HepG2 (cell line): ENCODE results near the gene IDH3A. TPM values are rescaled to one million over a fixed set of nuclear protein-coding genes. Genes with fewer than 3 reads are reported as not detected.

Experiments used
- CHCHD3 ChIP-seq: sonication (generic); formaldehyde crosslinking; IDR thresholded peaks from 2 replicates; pipeline ENCODE4 v1.8.0; 2022; ENCODE audit warnings: mild to moderate bottlenecking, missing genetic modification reagents, moderate library complexity
- GABPB1 ChIP-seq: IDR thresholded peaks from 2 replicates; pipeline ENCODE4 v1.6.1; 2016; ENCODE audit warnings: mild to moderate bottlenecking, missing genetic modification reagents, moderate library complexity, missing compliant biosample characterization
- IRX3 ChIP-seq: sonication (generic); formaldehyde crosslinking; IDR thresholded peaks from 2 replicates; pipeline ENCODE4 v1.8.1; 2023; ENCODE audit warnings: mild to moderate bottlenecking, low read depth, missing genetic modification reagents, borderline replicate concordance
- KLF12 ChIP-seq: sonication (generic); formaldehyde crosslinking; IDR thresholded peaks from 2 replicates; pipeline ENCODE4 v1.4.0; 2020; ENCODE audit warnings: missing genetic modification reagents, borderline replicate concordance
- MEIS1 ChIP-seq: sonication (generic); formaldehyde crosslinking; IDR thresholded peaks from 2 replicates; pipeline ENCODE4 v1.9.0; 2021; ENCODE audit warnings: mild to moderate bottlenecking, missing genetic modification reagents, moderate library complexity, borderline replicate concordance
- MLXIP ChIP-seq: sonication (generic); formaldehyde crosslinking; IDR thresholded peaks from 2 replicates; pipeline ENCODE4 v1.9.0; 2021; ENCODE audit warnings: missing genetic modification reagents, borderline replicate concordance
- MYNN ChIP-seq: sonication (generic); formaldehyde crosslinking; IDR thresholded peaks from 2 replicates; pipeline ENCODE4 v1.4.0; 2020; ENCODE audit warnings: mild to moderate bottlenecking, low read depth, missing genetic modification reagents
- NCOR1 ChIP-seq: fragments of 200-600 bp; sonication (generic); IDR thresholded peaks from 2 replicates; pipeline ENCODE4 v1.7.0; 2017; ENCODE audit warnings: antibody characterized with exemption, low read length, borderline replicate concordance
- NFKBIZ ChIP-seq: IDR thresholded peaks from 2 replicates; pipeline ENCODE4 v1.6.1; 2018; ENCODE audit warnings: missing genetic modification reagents, missing compliant biosample characterization
- NONO ChIP-seq, 2 experiments: fragments of 450-650 bp in 1 of 2; sonication (generic) in 1 of 2; formaldehyde crosslinking in 1 of 2; IDR thresholded peaks in 1 of 2; conservative IDR thresholded peaks in 1 of 2; 2 replicates each; pipeline versions ENCODE4 v1.6.1 to v1.8.0; 2017 to 2022; ENCODE audit warnings: mild to moderate bottlenecking in 1 of 2, missing genetic modification reagents in 1 of 2, moderate library complexity in 1 of 2
- NR2C2 ChIP-seq: sonication (generic); formaldehyde crosslinking; IDR thresholded peaks from 2 replicates; pipeline ENCODE4 v1.4.0; 2020; ENCODE audit warnings: missing genetic modification reagents, mild to moderate bottlenecking, moderate library complexity, borderline replicate concordance
- PRDM10 ChIP-seq: sonication (generic); formaldehyde crosslinking; IDR thresholded peaks from 2 replicates; pipeline ENCODE4 v1.4.0; 2020; ENCODE audit warnings: low read depth, missing genetic modification reagents
- RARA ChIP-seq: IDR thresholded peaks from 2 replicates; pipeline ENCODE4 v1.6.1; 2016; ENCODE audit warnings: missing genetic modification reagents, missing compliant biosample characterization
- SALL1 ChIP-seq: sonication (generic); formaldehyde crosslinking; IDR thresholded peaks from 2 replicates; pipeline ENCODE4 v1.8.0; 2022; ENCODE audit warnings: mild to moderate bottlenecking, missing genetic modification reagents
- SMARCC2 ChIP-seq: fragments of 450-650 bp; IDR thresholded peaks from 2 replicates; pipeline ENCODE4 v1.6.1; 2017; ENCODE audit warnings: antibody characterized with exemption, mild to moderate bottlenecking
- SP1 ChIP-seq, 2 experiments: fragments of 450-650 bp in 1 of 2; sonication (generic) in 1 of 2; formaldehyde crosslinking in 1 of 2; IDR thresholded peaks; 2 replicates each; pipeline versions ENCODE4 v1.4.0 to v1.6.1; 2016 to 2020; ENCODE audit warnings: missing genetic modification reagents in 1 of 2
- STAT5B ChIP-seq: sonication (generic); formaldehyde crosslinking; IDR thresholded peaks from 2 replicates; pipeline ENCODE4 v1.4.0; 2020; ENCODE audit warnings: missing genetic modification reagents
- THRA ChIP-seq: sonication (generic); formaldehyde crosslinking; IDR thresholded peaks from 2 replicates; pipeline ENCODE4 v1.4.0; 2020; ENCODE audit warnings: missing genetic modification reagents, borderline replicate concordance
- ZFX ChIP-seq: sonication (generic); formaldehyde crosslinking; IDR thresholded peaks from 2 replicates; pipeline ENCODE4 v1.4.0; 2020; ENCODE audit warnings: mild to moderate bottlenecking, low read depth, missing genetic modification reagents, moderate library complexity
- ZNF501 ChIP-seq: sonication (generic); formaldehyde crosslinking; IDR thresholded peaks from 2 replicates; pipeline ENCODE4 v1.5.1; 2020; ENCODE audit warnings: mild to moderate bottlenecking, moderate library complexity, missing genetic modification reagents
- ZNF510 ChIP-seq: sonication (generic); formaldehyde crosslinking; IDR thresholded peaks from 2 replicates; pipeline ENCODE4 v1.4.0; 2020; ENCODE audit warnings: low read depth, mild to moderate bottlenecking, missing genetic modification reagents
- polyA plus RNA-seq, 8 experiments: library from polyadenylated mRNA; depleted of rRNA in 3 of 8; stranded (reverse) in 7 of 8; unstranded in 1 of 8; fragments of >200 nt; fragmentation: Illumina TruSeq in 4 of 8; extraction: Trizol in 4 of 8; gene quantifications; 2 replicates each; pipeline versions ENCODE4 v1.2.1 to v1.2.3, GENCODE V29; 2011 to 2016; ENCODE audit warnings: low read depth in 4 of 8, missing spikeins in 1 of 8, mixed read lengths in 1 of 8; ENCODE audit not compliant: insufficient read depth in 1 of 8
- total RNA-seq, 5 experiments: library from RNA; depleted of rRNA; stranded (reverse); fragments of >200 nt; fragmentation: Illumina TruSeq; extraction: Trizol; gene quantifications; 2 replicates each; pipeline ENCODE4 v1.2.3, GENCODE V29; 2016; ENCODE audit warnings: low read depth in 1 of 5

The IDH3A gene
- total and polyA plus RNA-seq, 2 of the 13 experiments (the other 11 are each of a cell fraction or from before 2014, with no cell fraction given): 40.7 to 50.7 TPM

GRCh38 chr15:78131295-78132061, 17.7 kb upstream of the IDH3A start, which contains the start of gene CIB2 (continued):
- TF ChIP-seq MEIS1 (CRISPR knock-in tag) (peak; percentile 39; the same call in 1 of the 2 replicates), IRX3 (no peak), CHCHD3 (CRISPR knock-in tag) (no peak), STAT5B (CRISPR knock-in tag) (no peak), NFKBIZ (CRISPR knock-in tag) (no peak), SP1 (IDR thresholded peaks at IDR 0.05) (no peak), SP1 (CRISPR knock-in tag; IDR thresholded peaks at IDR 0.05) (no peak), NONO (IDR thresholded peaks at IDR 0.05) (no peak), NONO (CRISPR knock-in tag; conservative IDR thresholded peaks at IDR 0.05) (peak; percentile 56; the same call in 1 of the 2 replicates), PRDM10 (CRISPR knock-in tag) (0 out of 2 replicates have a peak, but pooled peaks have one; percentile 23), KLF12 (CRISPR knock-in tag) (no peak; the same call in 1 of the 2 replicates), GABPB1 (CRISPR knock-in tag) (peak; percentile 94), NCOR1 (no peak), SALL1 (CRISPR knock-in tag) (peak; percentile 60), THRA (CRISPR knock-in tag) (0 out of 2 replicates have a peak, but pooled peaks have one; percentile 16), ZFX (CRISPR knock-in tag) (peak; percentile 90), ZNF501 (CRISPR knock-in tag) (peak; percentile 61; the same call in 1 of the 2 replicates), MLXIP (CRISPR knock-in tag) (no peak), MYNN (CRISPR knock-in tag) (no peak), ZNF510 (CRISPR knock-in tag) (no peak), SMARCC2 (no peak), RARA (CRISPR knock-in tag) (peak; percentile 30; the same call in 1 of the 2 replicates), NR2C2 (CRISPR knock-in tag) (peak; percentile 69)
